CD4-positive, alpha-beta T cell treated with Interleukin-6 at 100 ng/mL for 8 hours (primary cell): ENCODE results near the gene C22orf15.

ENCODE experiments used
- DNase-seq: peaks from one replicate; pipeline ENCODE4 v3.0.0-alpha.2; 2020; ENCODE audit warnings: mixed read lengths, low spot score

C22orf15 gene

DNA sequence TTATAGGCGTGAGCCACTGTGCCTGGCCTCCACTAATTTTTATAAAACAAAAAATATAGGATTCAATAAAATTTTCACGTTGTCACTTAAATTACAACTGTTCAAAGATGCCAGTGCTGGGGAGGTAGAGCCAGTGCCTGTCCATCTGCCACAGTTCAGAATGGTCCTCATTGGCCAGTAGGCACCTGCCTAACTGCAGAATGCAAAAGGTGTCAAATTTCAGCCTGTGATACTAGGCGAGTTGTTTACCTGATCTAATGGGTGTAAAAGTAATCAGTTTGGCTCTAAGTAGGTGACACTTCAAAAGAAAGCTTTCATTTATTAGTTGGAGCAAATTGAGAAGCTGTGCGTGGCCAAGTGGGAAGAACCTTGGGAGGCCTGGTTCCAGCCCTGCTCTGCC, 26.3 kb downstream of the C22orf15 start:
- DNase-seq, result no peak

DNA sequence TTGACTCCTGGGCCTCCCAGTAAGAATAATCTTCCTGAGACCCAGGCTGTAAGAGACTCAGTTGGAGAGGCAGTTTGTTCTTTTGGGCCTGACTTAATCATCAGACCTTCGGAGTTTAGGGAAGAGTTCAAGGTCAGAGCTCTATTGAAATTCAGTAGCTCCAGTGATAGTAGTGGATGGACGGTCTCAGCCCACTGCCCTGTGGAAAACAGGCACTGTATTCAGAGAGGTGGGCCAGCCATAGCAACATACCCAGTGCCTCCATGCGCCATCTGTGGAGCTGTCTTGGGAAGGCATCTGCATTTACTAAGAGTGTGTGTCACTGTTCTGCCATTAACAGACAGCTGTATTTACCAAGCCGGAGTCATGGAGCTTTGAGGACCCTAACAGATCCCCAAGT, 26.8 kb downstream of the C22orf15 start:
- no peak for DNase-seq

DNA sequence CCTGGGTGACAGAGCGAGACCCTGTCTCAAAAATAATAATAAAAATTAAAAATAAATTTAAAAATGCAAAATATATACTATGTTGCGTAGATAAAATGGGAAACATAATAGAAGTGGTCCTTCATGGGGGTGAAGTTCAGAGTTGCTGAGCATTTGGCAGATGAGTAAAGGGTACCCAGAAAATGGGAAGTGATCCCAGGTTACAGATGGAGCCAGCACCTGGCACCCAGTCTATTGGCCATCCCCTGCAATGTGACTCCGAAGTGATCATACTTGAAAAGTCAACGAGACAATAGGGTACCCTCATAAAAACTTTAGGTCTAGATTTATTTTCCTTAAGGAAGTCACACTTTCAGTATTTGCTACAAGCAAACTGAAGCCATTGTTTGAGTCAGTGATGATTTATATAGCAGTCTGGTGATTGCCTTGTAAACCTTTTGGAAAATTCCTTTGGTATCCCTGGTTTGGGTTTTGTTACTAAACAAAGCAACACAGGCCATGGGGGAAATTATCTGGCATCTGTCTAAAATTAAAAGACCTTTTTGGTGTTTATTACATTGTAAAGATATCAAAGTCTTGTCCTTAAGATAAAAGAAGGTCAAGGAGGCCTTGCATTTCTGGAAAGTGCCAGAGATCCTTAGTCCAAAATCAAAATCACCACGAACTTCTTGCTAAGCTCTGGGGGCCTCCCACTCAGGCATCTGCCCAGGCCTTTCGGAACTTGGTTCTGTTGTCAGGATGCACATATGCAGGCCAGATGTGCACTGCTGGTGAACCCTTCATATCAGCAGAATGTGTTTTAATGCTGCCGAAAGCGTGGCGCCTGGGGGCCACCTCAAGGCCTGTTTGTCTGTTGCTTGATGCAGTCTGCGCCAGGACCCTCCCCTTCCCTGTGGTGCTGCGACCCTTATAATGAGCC, 28.3 kb downstream of the C22orf15 start:
- DNase-seq, result no peak

DNA sequence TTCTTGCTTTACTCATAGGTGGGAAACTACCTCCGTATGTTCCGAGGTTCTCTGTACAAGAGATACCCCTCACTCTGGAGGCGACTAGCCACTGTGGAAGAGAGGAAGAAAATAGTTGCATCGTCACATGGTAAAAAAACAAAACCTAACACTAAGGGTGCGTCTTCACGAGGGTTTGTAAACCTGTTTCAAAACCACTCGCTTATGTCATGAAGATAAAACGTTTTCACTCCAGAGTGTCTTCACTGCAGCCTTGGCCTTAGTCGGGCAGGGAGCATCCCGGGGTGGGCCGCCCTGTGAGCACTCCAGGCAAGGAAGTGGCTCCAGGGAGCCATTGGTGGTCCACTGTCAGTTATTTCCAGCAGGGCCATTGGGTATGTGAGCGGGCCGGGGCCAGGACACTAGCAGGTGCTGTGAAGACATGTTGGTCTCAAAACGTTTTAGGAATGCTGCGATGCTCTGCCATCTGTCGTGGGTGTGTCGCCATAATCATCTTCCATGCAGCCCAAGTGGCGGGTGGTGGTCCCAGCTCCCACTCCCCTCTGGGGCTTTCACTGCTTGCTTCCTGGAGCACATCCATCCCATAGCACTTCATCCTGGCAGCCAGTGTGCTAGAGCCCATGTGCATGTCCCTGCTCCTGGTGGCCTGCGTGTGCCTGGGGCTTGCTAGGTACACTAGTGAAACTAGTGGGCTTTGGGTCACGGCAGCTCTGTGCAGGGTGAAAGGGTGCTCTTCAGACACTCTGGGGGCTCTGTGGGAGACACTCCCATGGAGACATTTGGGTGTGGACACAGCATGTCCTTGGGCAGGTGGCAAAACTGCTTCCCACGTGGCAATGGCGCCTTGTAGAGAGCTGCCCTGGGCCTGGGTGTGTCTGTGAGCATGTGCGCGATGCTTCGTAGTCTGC, 29.2 kb downstream of the C22orf15 start:
- DNase-seq, result no peak

DNA sequence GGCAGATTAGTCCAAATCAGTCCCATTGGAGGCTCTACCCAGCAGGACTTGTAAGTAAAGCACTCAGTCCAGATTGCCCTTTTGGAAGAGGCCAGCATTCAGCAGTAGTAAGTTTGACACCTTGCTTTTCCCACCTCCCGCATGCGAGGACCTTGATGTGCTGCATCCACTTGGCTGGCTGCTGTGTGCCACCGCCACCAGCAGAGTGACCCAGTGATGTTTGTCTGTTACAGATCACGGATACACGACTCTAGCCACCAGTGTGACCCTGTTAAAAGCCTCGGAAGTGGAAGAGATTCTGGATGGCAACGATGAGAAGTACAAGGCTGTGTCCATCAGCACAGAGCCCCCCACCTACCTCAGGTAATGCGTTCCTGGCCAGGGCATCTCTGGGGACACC, 30.5 kb downstream of the C22orf15 start:
- DNase-seq, result no peak

DNA sequence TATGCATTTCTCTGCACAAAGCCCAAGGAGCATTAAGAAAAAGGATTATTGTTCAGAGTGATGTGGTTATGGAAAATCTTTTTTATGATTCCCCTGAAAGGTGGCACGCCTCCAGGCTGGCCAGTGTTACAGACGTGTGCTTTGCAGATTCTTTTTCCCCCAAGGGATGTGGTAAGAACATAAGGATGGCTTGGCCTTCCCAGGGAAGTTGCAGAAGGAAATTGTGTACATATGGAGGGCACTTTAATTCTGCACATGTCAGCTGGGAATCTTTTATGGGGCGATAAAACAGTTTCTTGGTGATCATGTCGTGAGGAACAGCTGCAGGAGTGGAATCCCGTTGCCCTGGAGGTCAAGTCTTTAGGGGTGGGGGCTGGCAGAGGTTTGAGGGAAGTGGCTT, 33.7 kb downstream of the C22orf15 start:
- no peak for DNase-seq

DNA sequence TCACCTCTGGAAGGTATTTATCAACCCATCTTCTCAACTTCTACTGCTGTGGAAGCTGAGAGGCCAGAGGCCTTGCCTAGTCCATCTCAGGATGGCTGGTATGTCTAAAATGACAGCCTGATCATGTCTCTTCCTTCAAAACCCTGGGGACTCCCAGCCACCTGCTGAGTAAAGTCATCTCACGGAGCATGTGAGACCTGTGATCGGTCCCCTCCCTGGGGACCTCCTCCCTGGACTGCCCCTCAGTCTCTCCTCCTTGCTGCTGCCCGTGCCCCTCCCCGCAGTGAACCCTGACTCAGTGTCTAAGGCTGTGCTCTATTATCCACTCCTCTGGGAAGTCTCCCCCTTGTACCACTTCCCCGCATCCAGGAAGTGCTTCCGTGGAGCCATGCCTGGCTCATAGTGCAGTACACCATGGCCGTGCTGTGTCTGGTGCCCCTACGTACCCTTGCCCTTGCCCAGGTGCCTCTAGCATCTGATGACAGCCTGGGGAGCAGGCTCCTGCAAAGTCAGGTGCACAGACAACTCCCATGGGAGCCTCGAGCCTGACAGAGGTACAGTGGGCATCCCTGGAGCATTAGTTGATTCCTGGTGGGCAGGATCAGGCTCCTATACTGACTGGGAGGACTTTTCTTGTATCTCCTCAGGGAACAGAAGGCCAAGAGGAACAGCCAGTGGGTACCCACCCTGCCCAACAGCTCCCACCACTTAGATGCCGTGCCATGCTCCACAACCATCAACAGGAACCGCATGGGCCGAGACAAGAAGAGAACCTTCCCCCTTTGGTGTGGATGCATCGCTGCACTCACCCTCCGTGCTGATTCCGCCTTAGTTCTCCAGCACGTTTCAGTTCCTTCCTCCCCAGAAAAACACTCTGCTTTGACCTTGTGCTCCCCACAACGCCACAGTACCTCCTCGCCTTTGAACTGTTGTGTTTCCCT, 37.8 kb downstream of the C22orf15 start:
- no peak for DNase-seq

DNA sequence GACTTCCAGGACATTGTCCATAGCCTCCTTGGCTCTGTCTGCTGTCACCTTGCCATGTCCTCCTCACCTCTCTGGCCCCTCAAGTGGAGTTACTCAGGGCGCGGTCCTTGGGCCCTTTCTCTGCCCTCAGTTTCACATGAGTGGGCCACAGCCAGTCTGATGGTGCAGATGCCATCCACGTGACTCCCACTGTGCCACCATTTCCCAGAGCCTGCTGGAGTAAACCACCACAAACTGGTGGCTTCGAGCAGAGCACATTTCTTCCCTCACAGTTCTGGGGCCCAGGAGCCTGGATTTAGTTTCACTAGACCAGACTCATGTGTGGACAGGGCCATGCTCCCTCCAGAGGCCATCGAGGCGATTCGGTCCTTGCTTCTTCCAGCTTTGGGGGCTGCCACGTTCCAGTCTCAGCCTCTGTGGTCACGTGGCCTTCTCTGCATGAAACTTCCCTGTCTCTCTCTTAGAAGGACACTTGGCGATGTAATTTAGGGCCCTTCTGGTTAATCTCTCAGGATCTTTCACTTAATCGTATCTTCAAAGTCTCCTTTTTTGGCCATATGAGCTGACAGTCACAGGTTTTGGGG, 38.5 kb downstream of the C22orf15 start:
- no peak for DNase-seq

DNA sequence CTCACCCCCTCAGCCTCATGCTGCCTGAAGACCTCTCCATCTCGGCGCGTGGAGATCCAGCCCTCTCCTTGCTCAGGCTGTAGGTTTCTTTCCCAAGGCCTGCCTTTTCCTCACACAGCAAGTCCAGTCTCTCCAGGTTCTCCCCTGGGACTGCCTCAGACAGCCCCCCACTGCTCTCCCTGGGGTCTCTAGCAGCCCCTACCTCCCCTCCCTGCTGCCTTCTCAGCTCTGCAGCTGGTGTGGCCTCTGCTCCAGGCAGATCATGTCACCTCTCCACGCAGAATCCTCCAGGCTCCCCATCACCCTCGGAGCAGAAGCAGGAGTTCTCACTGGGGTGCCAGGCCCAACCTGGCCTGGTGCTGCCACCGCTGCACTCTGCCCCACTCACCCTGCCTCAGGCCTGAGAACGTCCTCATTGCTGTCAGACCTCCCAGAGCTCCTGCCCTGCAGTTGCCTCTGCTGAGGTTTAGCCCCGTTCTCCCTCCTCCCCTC, 39.1 kb downstream of the C22orf15 start:
- no peak for DNase-seq

DNA sequence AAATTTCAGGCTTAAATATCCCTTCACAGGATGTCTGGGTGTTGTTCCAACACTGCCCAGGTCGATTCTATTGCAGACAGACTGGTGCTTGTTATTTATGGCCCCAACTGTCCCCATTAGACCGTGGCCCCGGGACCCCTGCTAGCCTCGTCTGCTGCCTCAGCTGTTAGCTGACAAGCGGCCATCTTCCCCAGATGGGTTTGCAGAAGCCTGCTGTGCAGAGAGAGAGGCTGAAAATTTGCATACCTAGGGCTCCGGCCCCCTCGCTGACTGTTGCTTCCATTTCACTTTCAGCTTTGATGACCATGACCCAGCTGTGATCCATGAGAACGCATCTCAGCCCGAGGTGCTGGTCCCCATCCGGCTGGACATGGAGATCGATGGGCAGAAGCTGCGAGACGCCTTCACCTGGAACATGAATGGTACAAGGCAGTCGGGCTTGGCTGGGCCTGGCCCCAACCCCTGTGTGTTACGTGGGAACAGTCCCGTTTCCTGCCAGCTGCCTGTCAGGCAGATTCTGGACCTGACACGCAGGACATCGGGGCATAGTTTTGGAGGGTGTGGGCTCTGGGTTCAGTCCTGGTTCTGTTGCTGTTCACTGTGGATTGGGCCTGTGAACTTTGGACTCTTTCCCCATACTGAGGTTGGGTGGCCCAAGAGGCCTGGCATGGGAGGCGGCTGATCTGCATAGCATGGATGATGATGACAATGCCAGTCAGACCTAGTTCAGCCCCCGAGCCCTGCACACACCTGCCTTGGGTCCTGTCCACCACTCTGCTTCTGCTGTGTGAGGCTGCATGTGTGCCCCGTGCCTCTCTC, 40.4 kb downstream of the C22orf15 start:
- no peak for DNase-seq

DNA sequence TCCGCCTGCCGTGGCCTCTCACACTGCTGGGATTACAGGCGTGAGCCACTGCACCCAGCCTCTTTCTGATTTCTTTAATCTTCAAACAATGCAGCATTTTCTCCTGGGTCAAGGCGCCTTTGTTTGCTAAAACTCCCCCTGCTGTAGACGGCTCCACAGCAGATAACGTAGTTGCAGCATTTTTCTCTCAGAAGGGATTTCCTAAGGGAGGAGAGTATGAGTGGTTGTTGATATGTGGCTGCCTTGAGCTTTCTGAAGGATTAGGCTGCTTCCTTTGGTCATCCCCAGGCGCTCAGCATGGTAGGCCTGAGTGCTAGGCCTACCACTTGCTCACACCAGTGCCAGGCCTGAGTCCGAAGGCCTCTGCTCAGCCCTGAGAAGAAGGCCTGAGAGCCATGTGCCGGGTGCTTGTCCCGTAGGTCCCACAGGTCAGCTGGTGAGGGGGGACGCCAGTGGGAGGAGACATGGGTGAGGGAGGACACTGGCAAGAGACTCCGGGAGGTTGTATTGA, 42.0 kb downstream of the C22orf15 start:
- no peak for DNase-seq

DNA sequence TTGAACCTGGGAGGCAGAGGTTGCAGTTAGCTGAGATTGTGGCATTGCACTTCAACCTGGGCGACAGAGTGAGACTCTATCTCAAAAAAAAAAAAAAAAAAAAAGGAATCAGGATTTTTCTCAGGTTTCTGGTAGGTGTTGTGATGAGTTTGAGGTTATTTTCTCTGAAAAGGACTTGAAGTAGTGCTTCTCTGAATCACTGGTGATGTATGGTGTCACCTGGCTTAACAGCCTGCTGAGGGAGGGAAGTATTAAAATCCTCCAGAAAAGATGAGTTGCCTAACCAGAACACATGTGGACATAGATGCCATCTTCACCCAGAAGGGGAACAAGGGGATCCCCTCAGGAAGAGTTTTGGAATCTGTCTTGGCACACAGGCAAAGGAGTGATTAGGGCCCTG, 44.0 kb downstream of the C22orf15 start:
- DNase-seq, result no peak

DNA sequence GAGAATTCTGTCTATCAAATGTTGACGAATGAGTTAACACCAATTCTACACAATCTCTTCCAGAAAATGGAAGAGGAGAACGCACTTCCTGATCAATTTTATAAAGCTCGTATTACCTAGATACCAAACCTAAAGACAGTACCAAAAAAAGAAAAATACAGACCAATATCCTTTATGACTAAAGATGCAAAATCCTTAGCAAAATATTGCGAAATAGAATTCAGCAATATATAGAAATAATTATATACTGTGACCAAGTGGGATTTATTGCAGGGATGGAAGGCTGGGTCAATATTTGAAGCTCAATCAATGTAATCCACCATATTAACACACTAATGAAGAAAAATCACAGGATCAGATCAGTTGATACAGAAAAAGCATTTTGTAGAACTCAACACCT, 49.6 kb downstream of the C22orf15 start:
- DNase-seq, result no peak
